H9 (cell line): ENCODE data around the gene TEX35. TPM values are rescaled to one million over a fixed set of nuclear protein-coding genes. Genes with fewer than 3 reads are reported as not detected.

Experiments
- DNase-seq: peaks from one replicate; pipeline ENCODE4 v3.0.0-alpha.2; 2017
- H2AFZ ChIP-seq: one replicate; pipeline ENCODE4 v1.6.1; 2013; ENCODE audit warnings: mild to moderate bottlenecking, low read length, control low read depth, moderate library complexity
- H2AK5ac ChIP-seq: 2 replicates; pipeline ENCODE4 v1.6.1; 2013; ENCODE audit warnings: low read length, control low read depth, mixed read lengths; ENCODE audit not compliant: insufficient read length
- H2BK120ac ChIP-seq: one replicate; pipeline ENCODE4 v1.6.1; 2013; ENCODE audit warnings: low read depth, mild to moderate bottlenecking, low read length, control low read depth, inconsistent platforms; ENCODE audit not compliant: poor library complexity, severe bottlenecking
- H2BK12ac ChIP-seq: 2 replicates; pipeline ENCODE4 v1.6.1; 2013; ENCODE audit warnings: low read length, control low read depth, mixed read lengths, low read depth; ENCODE audit not compliant: insufficient read length
- H2BK15ac ChIP-seq: 2 replicates; pipeline ENCODE4 v1.6.1; 2013; ENCODE audit warnings: low read depth, low read length, control low read depth
- H2BK20ac ChIP-seq: one replicate; pipeline ENCODE4 v1.6.1; 2013; ENCODE audit warnings: low read depth, mild to moderate bottlenecking, low read length, control low read depth, inconsistent platforms; ENCODE audit not compliant: poor library complexity, severe bottlenecking
- H2BK5ac ChIP-seq: 2 replicates; pipeline ENCODE4 v1.6.1; 2013; ENCODE audit warnings: low read length, control low read depth, mixed read lengths; ENCODE audit not compliant: insufficient read length
- H3K14ac ChIP-seq: 2 replicates; pipeline ENCODE4 v1.6.1; 2013; ENCODE audit warnings: low read length, control low read depth; ENCODE audit not compliant: insufficient read depth
- H3K18ac ChIP-seq: 2 replicates; pipeline ENCODE4 v1.6.1; 2013; ENCODE audit warnings: low read depth, mild to moderate bottlenecking, mixed read lengths, low read length, control low read depth; ENCODE audit not compliant: insufficient read length
- H3K23ac ChIP-seq: 2 replicates; pipeline ENCODE4 v1.6.1; 2013; ENCODE audit warnings: low read length, control low read depth, mixed read lengths, low read depth; ENCODE audit not compliant: insufficient read length
- H3K23me2 ChIP-seq: 2 replicates; pipeline ENCODE4 v1.6.1; 2013; ENCODE audit warnings: low read depth, mild to moderate bottlenecking, mixed read lengths, low read length, control low read depth; ENCODE audit not compliant: insufficient read length, poor library complexity, severe bottlenecking
- H3K27ac ChIP-seq: 2 replicates; pipeline ENCODE4 v1.5.1; 2013; ENCODE audit warnings: low read length, control low read depth, mixed read lengths, low read depth; ENCODE audit not compliant: insufficient read length
- H3K27me3 ChIP-seq: 2 replicates; pipeline ENCODE4 v1.6.1; 2013; ENCODE audit warnings: low read length, control low read depth, inconsistent platforms; ENCODE audit not compliant: insufficient read depth
- H3K4ac ChIP-seq: 2 replicates; pipeline ENCODE4 v1.6.1; 2013; ENCODE audit warnings: low read depth, mild to moderate bottlenecking, control low read depth, inconsistent platforms, low read length, moderate library complexity
- H3K4me1 ChIP-seq: 2 replicates; pipeline ENCODE4 v1.6.1; 2013; ENCODE audit warnings: low read length, control low read depth, inconsistent platforms; ENCODE audit not compliant: insufficient read depth
- H3K4me2 ChIP-seq: 2 replicates; pipeline ENCODE4 v1.6.1; 2013; ENCODE audit warnings: low read length, control low read depth, mixed read lengths; ENCODE audit not compliant: insufficient read length, insufficient read depth
- H3K56ac ChIP-seq: 2 replicates; pipeline ENCODE4 v1.6.1; 2013; ENCODE audit warnings: low read depth, mild to moderate bottlenecking, mixed read lengths, low read length, control low read depth; ENCODE audit not compliant: insufficient read length
- H3K79me1 ChIP-seq: 2 replicates; pipeline ENCODE4 v1.6.1; 2013; ENCODE audit warnings: low read depth, mild to moderate bottlenecking, moderate library complexity, low read length, control low read depth, inconsistent platforms; ENCODE audit not compliant: insufficient read depth, poor library complexity, severe bottlenecking
- H3K79me2 ChIP-seq: 2 replicates; pipeline ENCODE4 v1.6.1; 2013; ENCODE audit warnings: low read length, control low read depth, inconsistent platforms; ENCODE audit not compliant: insufficient read depth
- H3K9ac ChIP-seq: 2 replicates; pipeline ENCODE4 v1.6.1; 2013; ENCODE audit warnings: low read length, control low read depth, mixed read lengths; ENCODE audit not compliant: insufficient read length; ENCODE audit errors: extremely low read depth
- H3K9me3 ChIP-seq: one replicate; pipeline ENCODE4 v1.6.1; 2013; ENCODE audit warnings: low read depth, low read length, inconsistent platforms; ENCODE audit not compliant: control insufficient read depth
- H3T11ph ChIP-seq: one replicate; pipeline ENCODE4 v1.6.1; 2013; ENCODE audit warnings: mild to moderate bottlenecking, low read length, control low read depth, inconsistent platforms
- H4K20me1 ChIP-seq: one replicate; pipeline ENCODE4 v1.6.1; 2013; ENCODE audit not compliant: control insufficient read depth, insufficient read length, insufficient read depth
- H4K5ac ChIP-seq: 2 replicates; pipeline ENCODE4 v1.6.1; 2013; ENCODE audit warnings: low read depth, mild to moderate bottlenecking, mixed read lengths, low read length, control low read depth; ENCODE audit not compliant: insufficient read length
- H4K8ac ChIP-seq: replicated peaks from 2 replicates; pipeline ENCODE4 v1.6.1; 2013; ENCODE audit warnings: low read length, control low read depth, mixed read lengths, low read depth; ENCODE audit not compliant: insufficient read length
- H4K91ac ChIP-seq: 2 replicates; pipeline ENCODE4 v1.6.1; 2013; ENCODE audit warnings: low read depth, mild to moderate bottlenecking, moderate library complexity, mixed read lengths, low read length, control low read depth; ENCODE audit not compliant: insufficient read length
- H3K27ac Mint-ChIP-seq, 3 experiments: 2 replicates in 2 of 3; 3 replicates in 1 of 3; pipeline ENCODE4 v1.8.0; 2020 to 2021; ENCODE audit warnings: mixed read lengths in 3 of 3, mild to moderate bottlenecking in 1 of 3, moderate library complexity in 1 of 3
- H3K27me3 Mint-ChIP-seq: 2 replicates; pipeline ENCODE4 v1.8.0; 2021; ENCODE audit warnings: low read depth, mild to moderate bottlenecking, moderate library complexity, mixed read lengths
- H3K36me3 Mint-ChIP-seq, 3 experiments: 2 replicates in 2 of 3; 3 replicates in 1 of 3; pipeline ENCODE4 v1.8.0; 2020 to 2021; ENCODE audit warnings: low read depth in 3 of 3, mixed read lengths in 3 of 3; ENCODE audit not compliant: insufficient read depth in 1 of 3
- H3K4me1 Mint-ChIP-seq, 2 experiments: 2 replicates each; pipeline ENCODE4 v1.8.0; 2020; ENCODE audit warnings: mixed read lengths in 2 of 2
- H3K4me3 Mint-ChIP-seq, 2 experiments: 2 replicates in 1 of 2; 3 replicates in 1 of 2; pipeline ENCODE4 v1.8.0; 2020 to 2021; ENCODE audit warnings: mild to moderate bottlenecking in 2 of 2, mixed read lengths in 2 of 2, moderate library complexity in 1 of 2
- H3K9me3 Mint-ChIP-seq, 2 experiments: 2 replicates in 1 of 2; 3 replicates in 1 of 2; pipeline ENCODE4 v1.8.0; 2020; ENCODE audit warnings: mild to moderate bottlenecking in 2 of 2, mixed read lengths in 2 of 2, moderate library complexity in 1 of 2
- whole genome bisulfite sequencing: extraction: QIAGEN DNeasy Blood & Tissue Kit; methylation state at CpG from one replicate; pipeline ENCODE4 v1.1.7; 2013; ENCODE audit warnings: missing lambda C conversion rate, low lambda C conversion rate, mixed read lengths; ENCODE audit not compliant: insufficient read length; ENCODE audit errors: extremely low coverage; 5-methylcytosine and 5-hydroxymethylcytosine counted together
- total RNA-seq: library from RNA; stranded (reverse); gene quantifications from 2 replicates; pipeline ENCODE4 v1.2.1, GENCODE V29; 2021
- TF ChIP-seq, protein P1 (sequence below): fragments of 200-600 bp; sonication (generic); conservative IDR thresholded peaks from 3 replicates; pipeline ENCODE4 v1.8.0; 2021; ENCODE audit warnings: antibody characterized with exemption, mild to moderate bottlenecking

Gene TEX35
- total RNA-seq, 1 experiment from 2014 or later: not detected

DNA sequence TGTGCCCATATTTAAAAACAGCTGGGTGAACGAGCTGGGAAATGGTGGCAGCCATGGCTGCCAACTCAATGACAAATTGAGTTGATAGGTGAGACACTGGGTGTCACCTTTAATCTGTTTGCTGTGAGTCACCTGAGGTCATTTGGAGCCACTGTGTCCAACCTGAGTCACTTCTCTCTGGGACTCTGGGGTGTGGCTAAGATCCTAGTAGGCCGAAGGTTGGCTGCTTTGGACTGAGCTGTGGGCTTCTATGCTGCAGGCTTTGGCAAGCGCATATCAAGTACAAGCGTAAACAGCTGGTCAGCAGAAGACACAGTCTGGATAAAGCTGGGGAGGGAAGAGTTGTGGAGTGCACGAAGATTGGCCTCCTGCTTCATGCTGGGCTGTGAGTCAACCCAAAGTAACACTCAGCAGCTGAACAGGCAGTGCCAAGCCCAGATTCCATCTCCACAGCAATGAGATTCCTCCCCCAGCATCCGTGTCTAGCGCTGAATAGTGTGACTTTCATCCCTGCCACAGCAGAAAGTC, 24.0 kb downstream of the TEX35 start:
- H3K4me1 Mint-ChIP-seq: peaks cover 0 to 9% of the 10 kb centered on the region in 2 experiments; a peak in 3 of 4 replicates
- Histone ChIP-seq H3K23ac (no peak overlapping the region), H3K9me3 (no peaks in the 10 kb centered on the region), H2AFZ (no peak overlapping the region), H2BK12ac (no peak overlapping the region), H3K79me2 (no peaks in the 10 kb centered on the region), H4K5ac (no peak overlapping the region), H3K9ac (no peak overlapping the region), H3K27ac (no peak overlapping the region), H2BK120ac (no peak overlapping the region), H3K4me2 (no peak overlapping the region), H3K27me3 (no peaks in the 10 kb centered on the region), H2AK5ac (no peak overlapping the region), H3T11ph (no peak overlapping the region), H2BK5ac (no peak overlapping the region), H3K23me2 (peaks cover 5% of the 10 kb centered on the region), H3K14ac (no peak overlapping the region; the same call in 1 of the 2 replicates), H4K91ac (no peak overlapping the region), H3K4ac (no peak overlapping the region), H2BK20ac (no peak overlapping the region), H4K8ac (no peak overlapping the region), H4K20me1 (no peaks in the 10 kb centered on the region), H3K4me1 (no peaks in the 10 kb centered on the region), H2BK15ac (no peak overlapping the region), H3K56ac (no peak overlapping the region), H3K18ac (no peak overlapping the region), H3K79me1 (no peaks in the 10 kb centered on the region)
- no CpG with 5 or more reads among the region's 7 CpGs for whole genome bisulfite sequencing
- no peaks in the 10 kb centered on the region; the same call in 1 of the 2 replicates for H3K27me3 Mint-ChIP-seq
- no peak for DNase-seq
- no peaks in the 10 kb centered on the region for H3K9me3 Mint-ChIP-seq
- no peak overlapping the region for H3K27ac Mint-ChIP-seq
- H3K36me3 Mint-ChIP-seq: no peaks in the 10 kb centered on the region
- H3K4me3 Mint-ChIP-seq: no peak overlapping the region
- TF ChIP-seq, protein P1, sequence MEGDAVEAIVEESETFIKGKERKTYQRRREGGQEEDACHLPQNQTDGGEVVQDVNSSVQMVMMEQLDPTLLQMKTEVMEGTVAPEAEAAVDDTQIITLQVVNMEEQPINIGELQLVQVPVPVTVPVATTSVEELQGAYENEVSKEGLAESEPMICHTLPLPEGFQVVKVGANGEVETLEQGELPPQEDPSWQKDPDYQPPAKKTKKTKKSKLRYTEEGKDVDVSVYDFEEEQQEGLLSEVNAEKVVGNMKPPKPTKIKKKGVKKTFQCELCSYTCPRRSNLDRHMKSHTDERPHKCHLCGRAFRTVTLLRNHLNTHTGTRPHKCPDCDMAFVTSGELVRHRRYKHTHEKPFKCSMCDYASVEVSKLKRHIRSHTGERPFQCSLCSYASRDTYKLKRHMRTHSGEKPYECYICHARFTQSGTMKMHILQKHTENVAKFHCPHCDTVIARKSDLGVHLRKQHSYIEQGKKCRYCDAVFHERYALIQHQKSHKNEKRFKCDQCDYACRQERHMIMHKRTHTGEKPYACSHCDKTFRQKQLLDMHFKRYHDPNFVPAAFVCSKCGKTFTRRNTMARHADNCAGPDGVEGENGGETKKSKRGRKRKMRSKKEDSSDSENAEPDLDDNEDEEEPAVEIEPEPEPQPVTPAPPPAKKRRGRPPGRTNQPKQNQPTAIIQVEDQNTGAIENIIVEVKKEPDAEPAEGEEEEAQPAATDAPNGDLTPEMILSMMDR: no peak
